GM12878 (cell line): ENCODE data around the gene KRT71. TPM values are rescaled to one million over a fixed set of nuclear protein-coding genes. Genes with fewer than 3 reads are reported as not detected.

Source experiments
- ATAC-seq: fragments of 200-7000 bp; cut with Tn5 transposase; 3 replicates; pipeline ENCODE4 v1.9.1; 2020; ENCODE audit warnings: mild to moderate bottlenecking, moderate library complexity
- BruUV-seq: library from RNA; stranded (reverse); fragments of 400-500 nt; replicated peaks from 2 replicates; lab custom pipeline; 2021; lab: Mats Ljungman, UMichigan
- CTCF ChIA-PET: fragments of 300-600 bp; sonication (Branson Sonifier 250); formaldehyde crosslinking; extraction: SDS; loops from one replicate; lab custom pipeline; 2021; ENCODE audit warnings: inconsistent platforms; lab: Yijun Ruan, JAX
- POLR2A ChIA-PET: fragments of 350-600 bp; formaldehyde crosslinking; extraction: SDS; loops from one replicate; lab custom pipeline; 2021; ENCODE audit warnings: inconsistent platforms; lab: Charles Lee
- RAD21 ChIA-PET: fragments of 300-600 bp; sonication (Branson Sonifier 250); formaldehyde crosslinking; loops from one replicate; lab custom pipeline; 2023; ENCODE audit warnings: antibody characterized with exemption; ENCODE audit not compliant: unreplicated experiment; lab: Charles Lee
- SMC1A ChIA-PET: fragments of 300-600 bp; sonication (Branson Sonifier 250); formaldehyde crosslinking; loops from one replicate; lab custom pipeline; 2023; ENCODE audit not compliant: unreplicated experiment, uncharacterized antibody; lab: Charles Lee
- DNase-seq: peaks from one replicate; pipeline ENCODE4 v3.0.0-alpha.2; 2011; ENCODE audit warnings: low read depth, low spot score
- FAIRE-seq: peaks from 3 replicates; lab custom pipeline; 2011; peaks lifted over from hg19 to GRCh38; lab: Jason Lieb, UNC
- H2AFZ ChIP-seq: 2 replicates; pipeline ENCODE4 v1.6.0; 2011; ENCODE audit warnings: low read depth, low read length, control low read depth; ENCODE audit not compliant: control insufficient read depth
- H3K27ac ChIP-seq: 2 replicates; pipeline ENCODE4 v1.5.1; 2011; ENCODE audit warnings: control low read depth; ENCODE audit not compliant: control insufficient read depth, insufficient read depth
- H3K27me3 ChIP-seq, 2 experiments: replicated peaks in 1 of 2; 2 replicates each; pipeline versions ENCODE4 v1.6.0 to v1.6.1; 2011; ENCODE audit warnings: low read length in 1 of 2; ENCODE audit not compliant: control insufficient read depth in 2 of 2, insufficient read depth in 2 of 2
- H3K36me3 ChIP-seq, 2 experiments: 2 replicates each; pipeline ENCODE4 v1.5.1; 2011; ENCODE audit warnings: low read length in 1 of 2; ENCODE audit not compliant: control insufficient read depth in 2 of 2, insufficient read depth in 2 of 2
- H3K4me1 ChIP-seq: 2 replicates; pipeline ENCODE4 v1.6.1; 2011; ENCODE audit warnings: mild to moderate bottlenecking, low read length, moderate library complexity, mixed read lengths; ENCODE audit not compliant: control insufficient read depth, insufficient read depth
- H3K4me2 ChIP-seq: 2 replicates; pipeline ENCODE4 v1.6.0; 2011; ENCODE audit warnings: control low read depth; ENCODE audit not compliant: control insufficient read depth, insufficient read depth
- H3K4me3 ChIP-seq: fragments of 200-600 bp; sonication (generic); 2 replicates; pipeline ENCODE4 v1.5.1; 2016
- H3K79me2 ChIP-seq: 2 replicates; pipeline ENCODE4 v1.6.0; 2011; ENCODE audit warnings: low read length; ENCODE audit not compliant: control insufficient read depth, insufficient read depth
- H3K9ac ChIP-seq: 2 replicates; pipeline ENCODE4 v1.8.0; 2011; ENCODE audit warnings: low read length, control low read depth, mixed read lengths; ENCODE audit not compliant: control insufficient read depth, insufficient read depth
- H3K9me3 ChIP-seq: replicated peaks from 3 replicates; pipeline ENCODE4 v1.5.1; 2011; ENCODE audit warnings: mild to moderate bottlenecking, low read length; ENCODE audit not compliant: control insufficient read depth, insufficient read depth
- H4K20me1 ChIP-seq: 2 replicates; pipeline ENCODE4 v1.6.0; 2011; ENCODE audit not compliant: control insufficient read depth, insufficient read depth
- ATF3 ChIP-seq: IDR thresholded peaks from 2 replicates; pipeline ENCODE4 v1.6.1; 2011; ENCODE audit warnings: low read depth, mild to moderate bottlenecking, low read length, moderate library complexity, borderline replicate concordance; ENCODE audit errors: extremely low read depth
- CBFB ChIP-seq: IDR thresholded peaks from 2 replicates; pipeline ENCODE4 v1.6.1; 2016; ENCODE audit warnings: antibody characterized with exemption, low read depth
- CBX5 ChIP-seq: sonication (generic); IDR thresholded peaks from 2 replicates; pipeline ENCODE4 v1.6.1; 2016; ENCODE audit warnings: low read depth, moderate library complexity, mild to moderate bottlenecking, inconsistent platforms
- MLLT1 ChIP-seq: fragments of 450-650 bp; IDR thresholded peaks from 2 replicates; pipeline ENCODE4 v1.6.1; 2016; ENCODE audit warnings: mild to moderate bottlenecking
- POLR2AphosphoS2 ChIP-seq: IDR thresholded peaks from 2 replicates; pipeline ENCODE4 v1.6.1; 2011; ENCODE audit warnings: low read depth, mild to moderate bottlenecking, low read length, improper control_type of control experiment, moderate library complexity
- RBBP5 ChIP-seq: fragments of 200-600 bp; sonication (generic); conservative IDR thresholded peaks from 2 replicates; pipeline ENCODE4 v1.6.1; 2016
- RCOR1 ChIP-seq: conservative IDR thresholded peaks from 2 replicates; pipeline ENCODE4 v1.6.1; 2012; ENCODE audit warnings: low read depth, low read length, improper control_type of control experiment
- RELA ChIP-seq: fragments of 450-650 bp; IDR thresholded peaks from 2 replicates; pipeline ENCODE4 v1.8.0; 2014; ENCODE audit warnings: borderline replicate concordance; ENCODE audit not compliant: partially characterized antibody
- SMARCA5 ChIP-seq: fragments of 450-650 bp; IDR thresholded peaks from 2 replicates; pipeline ENCODE4 v1.6.1; 2017; ENCODE audit warnings: mild to moderate bottlenecking
- SPI1 ChIP-seq: IDR thresholded peaks from 2 replicates; pipeline ENCODE4 v1.6.1; 2011; ENCODE audit warnings: low read depth, mild to moderate bottlenecking, low read length, moderate library complexity, borderline replicate concordance; ENCODE audit not compliant: insufficient read depth
- SUZ12 ChIP-seq: fragments of 200-600 bp; sonication (generic); IDR thresholded peaks from one replicate; pipeline ENCODE4 v1.6.1; 2018; ENCODE audit warnings: antibody characterized with exemption, mild to moderate bottlenecking; ENCODE audit not compliant: unreplicated experiment
- WGBS: methylation state at CpG from one replicate; pipeline ENCODE4 v1.1.6; 2016; ENCODE audit warnings: low lambda C conversion rate; ENCODE audit not compliant: insufficient replicate concordance, insufficient coverage; ENCODE audit errors: missing lambda C conversion rate; 5-methylcytosine and 5-hydroxymethylcytosine counted together
- in situ Hi-C: fragments of 300-500 bp; cut with MboI; formaldehyde crosslinking; loops from 9 replicates; pipeline ENCODE4 v1.14.3; 2018; ENCODE audit warnings: mixed read lengths
- intact Hi-C: fragments of 100-400 bp; cut with micrococcal nuclease; formaldehyde crosslinking; loops from one replicate; pipeline ENCODE4 v1.14.2; 2022; ENCODE audit not compliant: unreplicated experiment
- polyA plus RNA-seq, 11 experiments: library from polyadenylated mRNA; depleted of rRNA in 4 of 11; unstranded in 6 of 11; stranded (reverse) in 5 of 11; fragments of >200 nt; fragmentation: Nextera tagmentation in 4 of 11; fragmentation: Illumina TruSeq in 1 of 11; extraction: Ambion mirVana in 4 of 11; extraction: Trizol in 1 of 11; gene quantifications; 1 replicate in 1 of 11; 2 replicates in 10 of 11; pipeline versions ENCODE4 v1.2.1 to v1.2.3, GENCODE V29; 2011 to 2016; ENCODE audit warnings: inconsistent platforms in 2 of 11, missing spikeins in 2 of 11, low read depth in 1 of 11
- total RNA-seq, 4 experiments: library from RNA; depleted of rRNA in 3 of 4; stranded (reverse); fragments of >200 nt in 3 of 4; fragmentation: Illumina TruSeq in 1 of 4; extraction: Trizol in 1 of 4; gene quantifications; 2 replicates each; pipeline versions ENCODE4 v1.2.1 to v1.2.3, GENCODE V29; 2013 to 2021
- TF ChIP-seq, protein P1 (sequence below): fragments of 150-350 bp; IDR thresholded peaks from 2 replicates; pipeline ENCODE4 v1.6.1; 2014; ENCODE audit warnings: mild to moderate bottlenecking, low read depth, low read length
- TF ChIP-seq, protein P2 (sequence below): IDR thresholded peaks from 2 replicates; pipeline ENCODE4 v1.6.1; 2011; ENCODE audit warnings: mild to moderate bottlenecking, low read depth, low read length, moderate library complexity; ENCODE audit not compliant: insufficient replicate concordance

KRT71 gene
- total and polyA plus RNA-seq, 10 of the 15 experiments (the other 5 are each of a cell fraction or from before 2014, with no cell fraction given) = not detected

DNA sequence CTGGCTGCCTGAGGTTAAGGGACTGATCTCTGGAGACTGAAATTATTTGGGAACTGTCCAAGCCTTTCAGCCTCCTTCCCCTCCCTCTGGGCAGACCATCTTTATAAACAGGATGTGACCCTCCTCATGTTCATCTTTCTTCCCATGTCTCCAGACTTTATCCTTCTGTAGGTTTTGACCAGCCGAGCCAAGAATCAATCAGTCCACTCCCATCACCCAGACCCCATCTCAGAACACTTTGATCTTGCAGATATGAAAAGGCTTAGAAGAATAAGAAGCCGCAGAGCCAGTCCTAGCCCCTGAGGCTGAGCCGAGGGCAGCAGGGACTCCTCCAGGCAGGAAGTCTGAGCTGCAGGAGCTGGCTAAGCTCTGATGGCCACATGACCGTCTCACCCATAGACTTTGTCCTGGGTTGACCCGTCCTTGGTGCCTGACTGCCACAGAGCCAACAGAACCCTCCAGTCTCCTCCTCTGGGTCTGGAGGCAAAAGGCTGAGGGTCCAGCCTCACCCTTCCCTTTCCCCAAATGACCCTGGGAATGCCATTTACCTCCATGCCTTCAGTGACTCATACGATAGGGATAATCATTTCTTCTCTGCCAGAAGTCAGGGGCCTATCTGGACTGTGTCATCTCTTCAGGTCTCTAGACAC, 1.6 kb downstream of the KRT71 start:
- Histone ChIP-seq H3K4me2 (no peak overlapping the region), H3K9me3 (no peaks in the 10 kb centered on the region), H3K4me1 (no peaks in the 10 kb centered on the region), H3K27me3 (peaks cover 3 to 6% of the 10 kb centered on the region in 2 experiments), H3K36me3 (no peaks in the 10 kb centered on the region), H3K9ac (no peak overlapping the region)
- intact Hi-C loops = no loop called here
- BruUV-seq = no TSS peak
- in situ Hi-C loops = no loop called here
- TF ChIP-seq CBX5 = no peak
- TF ChIP-seq SMARCA5 = no peak
- TF ChIP-seq RBBP5 = no peak
- no peak for TF ChIP-seq RCOR1
- TF ChIP-seq, protein P1, sequence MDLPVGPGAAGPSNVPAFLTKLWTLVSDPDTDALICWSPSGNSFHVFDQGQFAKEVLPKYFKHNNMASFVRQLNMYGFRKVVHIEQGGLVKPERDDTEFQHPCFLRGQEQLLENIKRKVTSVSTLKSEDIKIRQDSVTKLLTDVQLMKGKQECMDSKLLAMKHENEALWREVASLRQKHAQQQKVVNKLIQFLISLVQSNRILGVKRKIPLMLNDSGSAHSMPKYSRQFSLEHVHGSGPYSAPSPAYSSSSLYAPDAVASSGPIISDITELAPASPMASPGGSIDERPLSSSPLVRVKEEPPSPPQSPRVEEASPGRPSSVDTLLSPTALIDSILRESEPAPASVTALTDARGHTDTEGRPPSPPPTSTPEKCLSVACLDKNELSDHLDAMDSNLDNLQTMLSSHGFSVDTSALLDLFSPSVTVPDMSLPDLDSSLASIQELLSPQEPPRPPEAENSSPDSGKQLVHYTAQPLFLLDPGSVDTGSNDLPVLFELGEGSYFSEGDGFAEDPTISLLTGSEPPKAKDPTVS = no peak
- no peak for TF ChIP-seq MLLT1
- no peak for TF ChIP-seq CBFB
- TF ChIP-seq, protein P2, sequence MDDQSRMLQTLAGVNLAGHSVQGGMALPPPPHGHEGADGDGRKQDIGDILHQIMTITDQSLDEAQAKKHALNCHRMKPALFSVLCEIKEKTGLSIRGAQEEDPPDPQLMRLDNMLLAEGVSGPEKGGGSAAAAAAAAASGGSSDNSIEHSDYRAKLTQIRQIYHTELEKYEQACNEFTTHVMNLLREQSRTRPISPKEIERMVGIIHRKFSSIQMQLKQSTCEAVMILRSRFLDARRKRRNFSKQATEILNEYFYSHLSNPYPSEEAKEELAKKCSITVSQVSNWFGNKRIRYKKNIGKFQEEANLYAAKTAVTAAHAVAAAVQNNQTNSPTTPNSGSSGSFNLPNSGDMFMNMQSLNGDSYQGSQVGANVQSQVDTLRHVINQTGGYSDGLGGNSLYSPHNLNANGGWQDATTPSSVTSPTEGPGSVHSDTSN = no peak
- TF ChIP-seq POLR2AphosphoS2 = no peak
- TF ChIP-seq SUZ12 = no peak
- TF ChIP-seq ATF3 = no peak
- no peak for TF ChIP-seq SPI1
- no peak for TF ChIP-seq RELA
- TF ChIP-seq, all 136 proteins: peak for 0
- H2AFZ ChIP-seq = no peak overlapping the region
- ChIA-PET SMC1A (no interaction called here), POLR2A (no interaction called here), CTCF (no interaction called here), RAD21 (no interaction called here)
- DNase-seq (no peak), ATAC-seq (no peak), FAIRE-seq (no peak)
- H4K20me1 ChIP-seq = no peaks in the 10 kb centered on the region
- H3K27ac ChIP-seq = no peak overlapping the region
- 30% methylated on average over 6 of the region's 6 CpGs for WGBS
- no peaks in the 10 kb centered on the region for H3K79me2 ChIP-seq
- no peak overlapping the region for H3K4me3 ChIP-seq
